Natural killer cell (primary cell): ENCODE data around the gene CABP7. TPM values are rescaled to one million over a fixed set of nuclear protein-coding genes. Genes with fewer than 3 reads are reported as not detected.

Experiments
- ATAC-seq, 3 donors: fragments of 150-1000 bp in 2 of 3; fragments of 200-7000 bp in 1 of 3; cut with Tn5 transposase; 1 replicate in 1 of 3; 2 replicates in 2 of 3; pipeline ENCODE4 v1.10.0; 2021; ENCODE audit warnings: mild to moderate bottlenecking in 2 of 3, moderate library complexity in 2 of 3
- DNase-seq, 2 donors: peaks; one replicate each; pipeline versions ENCODE4 v3.0.0 to v3.0.0-alpha.2; 2013 to 2021; ENCODE audit warnings: mixed read lengths in 1 of 2
- H3K27ac ChIP-seq: one replicate; pipeline ENCODE4 v1.5.1; 2013; ENCODE audit warnings: mild to moderate bottlenecking, low read length
- H3K27me3 ChIP-seq: one replicate; pipeline ENCODE4 v1.6.1; 2013; ENCODE audit warnings: low read length; ENCODE audit not compliant: control insufficient read depth, insufficient read depth
- H3K36me3 ChIP-seq: one replicate; pipeline ENCODE4 v1.6.1; 2013; ENCODE audit warnings: low read length; ENCODE audit not compliant: control insufficient read depth, insufficient read depth
- H3K4me1 ChIP-seq: one replicate; pipeline ENCODE4 v1.6.1; 2013; ENCODE audit warnings: low read length; ENCODE audit not compliant: control insufficient read depth, insufficient read depth
- H3K4me3 ChIP-seq: one replicate; pipeline ENCODE4 v1.5.1; 2013; ENCODE audit warnings: low read length
- H3K9me3 ChIP-seq: one replicate; pipeline ENCODE4 v1.6.1; 2013; ENCODE audit warnings: low read length; ENCODE audit not compliant: control insufficient read depth, insufficient read depth
- H3K27ac Mint-ChIP-seq, 2 donors: one replicate each; pipeline ENCODE4 v1.8.0; 2022; ENCODE audit warnings: mild to moderate bottlenecking in 2 of 2, mixed read lengths in 2 of 2, moderate library complexity in 1 of 2
- H3K27me3 Mint-ChIP-seq, 2 donors: one replicate each; pipeline ENCODE4 v1.8.0; 2022; ENCODE audit warnings: low read depth in 2 of 2, mixed read lengths in 2 of 2
- H3K36me3 Mint-ChIP-seq: one replicate; pipeline ENCODE4 v1.8.0; 2022; ENCODE audit warnings: mixed read lengths
- H3K4me1 Mint-ChIP-seq, 2 donors: one replicate each; pipeline ENCODE4 v1.8.0; 2022; ENCODE audit warnings: mixed read lengths in 2 of 2
- H3K4me3 Mint-ChIP-seq: one replicate; pipeline ENCODE4 v1.8.0; 2022; ENCODE audit warnings: mild to moderate bottlenecking, moderate library complexity, mixed read lengths
- H3K9me3 Mint-ChIP-seq, 2 donors: one replicate each; pipeline ENCODE4 v1.8.0; 2022; ENCODE audit warnings: mixed read lengths in 2 of 2
- WGBS: methylation state at CpG from one replicate; pipeline ENCODE4 v1.1.7; 2013; ENCODE audit warnings: missing lambda C conversion rate; ENCODE audit not compliant: insufficient coverage; 5-methylcytosine and 5-hydroxymethylcytosine counted together
- intact Hi-C: fragments of 100-400 bp; cut with micrococcal nuclease; formaldehyde crosslinking; loops from one replicate; pipeline ENCODE4 v1.14.2; 2022
- total RNA-seq, 4 donors: library from RNA; stranded (reverse); fragments of 120-200 nt in 1 of 4; gene quantifications; one replicate each; pipeline versions ENCODE4 v1.2.3 to v1.2.4, GENCODE V29; 2013 to 2022
- TF ChIP-seq, protein P1 (sequence below): fragments of 200-600 bp; IDR thresholded peaks from one replicate; pipeline ENCODE4 v1.8.0; 2022; ENCODE audit warnings: antibody characterized with exemption

CABP7 gene
- total RNA-seq, 3 donors from 2014 or later (not counting 1 experiment from before 2014, with no cell fraction given), result 0.35 to 0.93 (median 0.54) TPM

DNA sequence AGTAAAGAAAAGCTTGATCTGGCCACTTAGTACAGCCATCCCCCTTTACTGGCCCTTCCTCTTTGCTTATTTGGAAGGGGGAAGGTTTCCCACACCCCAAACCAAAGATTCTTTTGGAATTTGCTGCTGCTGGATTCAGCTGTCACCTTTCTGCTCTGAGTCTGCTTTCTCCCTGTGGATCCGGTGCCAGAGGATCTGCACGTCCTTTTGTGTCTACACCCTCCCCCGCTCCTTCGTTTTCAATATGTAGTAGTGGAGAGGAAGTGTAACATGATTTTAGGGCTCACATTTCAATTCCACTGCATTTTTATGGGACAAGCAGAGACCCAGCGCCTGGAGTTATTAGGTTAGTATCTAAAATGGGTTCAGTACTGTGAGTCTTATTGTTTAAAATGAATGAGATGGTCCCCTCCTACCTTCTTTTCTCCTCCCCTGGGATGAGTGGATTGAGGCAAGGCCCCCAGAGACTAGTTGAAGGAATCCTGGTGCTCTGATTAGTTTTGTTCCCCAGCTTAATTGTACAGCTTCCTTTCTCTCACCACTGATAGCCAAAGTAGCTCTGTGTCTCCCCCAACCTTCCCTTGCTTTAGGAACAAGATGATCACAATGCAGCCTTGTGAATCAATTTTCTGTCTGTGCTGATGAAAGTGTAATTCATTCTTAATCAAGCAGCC lies 30.5 kb upstream of the CABP7 start:
- intact Hi-C loops, result no loop called here
- no peaks in the 10 kb centered on the region for H3K9me3 ChIP-seq
- H3K27ac ChIP-seq, result no peak overlapping the region
- TF ChIP-seq, protein P1, sequence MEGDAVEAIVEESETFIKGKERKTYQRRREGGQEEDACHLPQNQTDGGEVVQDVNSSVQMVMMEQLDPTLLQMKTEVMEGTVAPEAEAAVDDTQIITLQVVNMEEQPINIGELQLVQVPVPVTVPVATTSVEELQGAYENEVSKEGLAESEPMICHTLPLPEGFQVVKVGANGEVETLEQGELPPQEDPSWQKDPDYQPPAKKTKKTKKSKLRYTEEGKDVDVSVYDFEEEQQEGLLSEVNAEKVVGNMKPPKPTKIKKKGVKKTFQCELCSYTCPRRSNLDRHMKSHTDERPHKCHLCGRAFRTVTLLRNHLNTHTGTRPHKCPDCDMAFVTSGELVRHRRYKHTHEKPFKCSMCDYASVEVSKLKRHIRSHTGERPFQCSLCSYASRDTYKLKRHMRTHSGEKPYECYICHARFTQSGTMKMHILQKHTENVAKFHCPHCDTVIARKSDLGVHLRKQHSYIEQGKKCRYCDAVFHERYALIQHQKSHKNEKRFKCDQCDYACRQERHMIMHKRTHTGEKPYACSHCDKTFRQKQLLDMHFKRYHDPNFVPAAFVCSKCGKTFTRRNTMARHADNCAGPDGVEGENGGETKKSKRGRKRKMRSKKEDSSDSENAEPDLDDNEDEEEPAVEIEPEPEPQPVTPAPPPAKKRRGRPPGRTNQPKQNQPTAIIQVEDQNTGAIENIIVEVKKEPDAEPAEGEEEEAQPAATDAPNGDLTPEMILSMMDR, result no peak
- H3K4me1 ChIP-seq, result no peaks in the 10 kb centered on the region
- no peaks in the 10 kb centered on the region for H3K27me3 ChIP-seq
- ATAC-seq, result no peak
- Mint-ChIP-seq H3K36me3 (no peaks in the 10 kb centered on the region), H3K4me3 (no peak overlapping the region), H3K27ac (no peak overlapping the region), H3K9me3 (no peaks in the 10 kb centered on the region), H3K4me1 (peaks cover 5% of the 10 kb centered on the region in 2 donors), H3K27me3 (no peaks in the 10 kb centered on the region)
- WGBS, result 95% methylated on average over 4 of the region's 5 CpGs
- peaks cover 32% of the 10 kb centered on the region for H3K36me3 ChIP-seq
- no peak for DNase-seq
- no peak overlapping the region for H3K4me3 ChIP-seq

DNA sequence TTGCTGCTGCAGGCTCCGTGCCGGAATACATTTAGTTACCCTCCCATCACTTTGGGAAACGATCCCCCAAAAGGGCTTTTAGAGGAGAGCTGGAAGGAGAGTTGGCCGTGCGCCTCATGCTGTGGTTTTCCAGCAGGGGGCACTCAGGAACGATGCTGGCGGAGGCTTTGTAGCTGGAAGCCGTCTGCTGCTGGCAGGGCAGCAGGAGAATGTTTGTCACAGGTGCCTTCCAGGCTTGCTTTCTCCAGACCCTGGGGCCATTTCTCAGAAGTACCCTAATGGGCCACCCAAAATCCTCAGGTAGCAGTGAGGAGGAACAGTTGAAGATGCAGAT lies 30.0 kb upstream of the CABP7 start:
- peak in 1 of 2 donors; percentile 51 for DNase-seq

DNA sequence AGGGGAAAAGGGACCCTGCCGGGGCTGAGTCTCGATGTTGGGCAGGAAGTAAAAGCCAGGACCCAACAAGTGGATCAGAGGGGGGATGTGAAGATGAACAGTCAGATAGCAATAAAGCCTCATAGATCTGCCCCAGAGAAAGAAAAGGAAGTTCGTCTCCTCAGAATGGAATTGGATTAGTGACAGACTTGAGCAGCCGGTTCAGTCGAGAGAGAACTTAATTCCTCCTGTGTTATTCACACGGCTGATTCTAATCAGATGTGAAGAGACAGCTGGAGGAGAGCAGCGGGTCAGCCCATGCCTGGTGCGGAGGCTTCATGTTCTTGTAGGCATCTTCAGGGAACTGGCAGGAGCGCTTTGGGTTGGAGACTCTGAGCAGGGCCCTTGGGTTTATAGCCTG lies 29.3 kb upstream of the CABP7 start:
- ATAC-seq (no peak), DNase-seq (no peak)
- TF ChIP-seq, protein P1, result no peak
- Histone ChIP-seq H3K4me3 (no peak overlapping the region), H3K9me3 (no peaks in the 10 kb centered on the region), H3K4me1 (no peaks in the 10 kb centered on the region), H3K36me3 (peaks cover 38% of the 10 kb centered on the region), H3K27ac (no peak overlapping the region), H3K27me3 (no peaks in the 10 kb centered on the region)
- Mint-ChIP-seq H3K4me1 (peaks cover 5% of the 10 kb centered on the region in 2 donors), H3K4me3 (no peak overlapping the region), H3K9me3 (no peaks in the 10 kb centered on the region), H3K36me3 (no peaks in the 10 kb centered on the region), H3K27ac (no peak overlapping the region), H3K27me3 (no peaks in the 10 kb centered on the region)
- WGBS, result 94% methylated on average over 9 of the region's 9 CpGs
- intact Hi-C loops, result loop anchor here (10.0 kb wide), 1 partner anchor 56 kb away; no protein-coding TSS in a partner anchor

More for the DNA sequence above, 30.0 kb upstream of the CABP7 start:
- no peak overlapping the region for H3K4me3 Mint-ChIP-seq
- TF ChIP-seq, protein P1, result peak; percentile 11
- WGBS, result 69% methylated on average over 8 of the region's 8 CpGs
- no peak overlapping the region for H3K27ac ChIP-seq
- no peaks in the 10 kb centered on the region for H3K4me1 ChIP-seq
- H3K9me3 ChIP-seq, result no peaks in the 10 kb centered on the region
- H3K4me3 ChIP-seq, result no peak overlapping the region
- H3K4me1 Mint-ChIP-seq, result peaks cover 5% of the 10 kb centered on the region in 2 donors
- no peaks in the 10 kb centered on the region for H3K36me3 Mint-ChIP-seq
- no peak overlapping the region for H3K27ac Mint-ChIP-seq
- no peaks in the 10 kb centered on the region for H3K27me3 Mint-ChIP-seq
- no peak for ATAC-seq
- H3K36me3 ChIP-seq, result peaks cover 32% of the 10 kb centered on the region
- no peaks in the 10 kb centered on the region for H3K9me3 Mint-ChIP-seq
- no peaks in the 10 kb centered on the region for H3K27me3 ChIP-seq
- intact Hi-C loops, result loop anchor here (10.0 kb wide), 1 partner anchor 55 kb away; no protein-coding TSS in a partner anchor
